T-helper 17 cell (primary cell): Measurements from ENCODE around the gene LPA. TPM values are rescaled to one million over a fixed set of nuclear protein-coding genes. Genes with fewer than 3 reads are reported as not detected.
A peak's percentile ranks its signal among the peaks of the same experiment; 100 is the strongest.
"Not testable (repeated sequence)": the region's sequence is repeated elsewhere in the genome, so short reads cannot be mapped to it uniquely, and the experiment has no call there.

Source experiments
- ATAC-seq: fragments of 150-1000 bp; cut with Tn5 transposase; 2 replicates; pipeline ENCODE4 v1.10.0; 2021; ENCODE audit warnings: mild to moderate bottlenecking, moderate library complexity
- DNase-seq, 3 donors: peaks; one replicate each; pipeline versions ENCODE4 v3.0.0 to v3.0.0-alpha.2; 2020 to 2021
- H3K9me3 ChIP-seq: one replicate; pipeline ENCODE4 v1.7.0; 2013; ENCODE audit warnings: low read length, mild to moderate bottlenecking; ENCODE audit not compliant: control insufficient read depth, poor library complexity, severe bottlenecking
- H3K27ac Mint-ChIP-seq: one replicate; pipeline ENCODE4 v1.8.0; 2022; ENCODE audit warnings: mild to moderate bottlenecking, moderate library complexity, mixed read lengths
- H3K27me3 Mint-ChIP-seq: one replicate; pipeline ENCODE4 v1.8.0; 2022; ENCODE audit warnings: mixed read lengths
- H3K36me3 Mint-ChIP-seq: one replicate; pipeline ENCODE4 v1.8.0; 2022; ENCODE audit warnings: low read depth, mixed read lengths
- H3K4me1 Mint-ChIP-seq: one replicate; pipeline ENCODE4 v1.8.0; 2022; ENCODE audit warnings: mild to moderate bottlenecking, mixed read lengths
- H3K4me3 Mint-ChIP-seq: one replicate; pipeline ENCODE4 v1.8.0; 2022; ENCODE audit warnings: mild to moderate bottlenecking, moderate library complexity, mixed read lengths
- total RNA-seq, 4 donors: library from RNA in 2 of 4; stranded (reverse) in 2 of 4; gene quantifications; one replicate each; pipeline ENCODE4 v1.2.3 and lab custom pipeline; 2022 to 2026

Gene LPA
- total RNA-seq, 2 donors from 2014 or later: not detected

DNA sequence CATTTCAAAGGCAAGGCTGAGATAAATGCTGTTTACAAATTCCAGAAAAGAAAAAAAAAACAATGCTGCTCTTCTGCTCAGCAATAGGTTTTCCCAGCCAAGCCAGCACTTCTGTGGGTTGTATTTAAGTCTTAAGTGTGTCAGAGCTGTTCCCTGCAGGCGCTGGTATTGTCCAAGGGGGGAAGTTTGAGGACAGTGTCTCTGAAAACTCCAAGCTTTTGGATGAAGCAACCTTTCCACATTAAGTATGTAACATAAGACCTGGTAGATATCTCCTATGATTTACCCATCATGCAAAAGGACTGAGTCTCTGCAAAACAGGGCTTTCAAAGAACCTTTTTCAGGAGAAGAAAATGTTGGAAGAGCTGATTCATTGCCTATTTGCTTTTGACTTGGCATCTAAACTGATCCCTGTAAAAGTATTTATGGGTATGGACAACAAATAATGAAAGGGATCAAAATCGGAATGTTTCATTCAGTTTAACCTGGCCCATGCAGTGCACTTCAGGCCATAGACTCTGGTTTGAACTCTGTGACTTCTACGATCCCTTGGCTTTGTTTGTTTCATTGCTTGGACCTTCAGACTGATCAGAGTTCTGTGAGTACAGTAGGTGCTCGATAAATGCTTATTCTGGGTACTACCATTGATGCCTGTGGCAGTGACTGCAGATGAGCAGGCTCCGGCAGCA, 21.8 kb upstream of the LPA start:
- H3K27ac Mint-ChIP-seq: no peak overlapping the region
- H3K4me3 Mint-ChIP-seq: no peak overlapping the region
- no peaks in the 10 kb centered on the region for H3K36me3 Mint-ChIP-seq
- H3K9me3 ChIP-seq: no peaks in the 10 kb centered on the region
- H3K27me3 Mint-ChIP-seq: peaks cover 17% of the 10 kb centered on the region
- ATAC-seq: no peak
- no peak for DNase-seq
- peaks cover 3% of the 10 kb centered on the region for H3K4me1 Mint-ChIP-seq

DNA sequence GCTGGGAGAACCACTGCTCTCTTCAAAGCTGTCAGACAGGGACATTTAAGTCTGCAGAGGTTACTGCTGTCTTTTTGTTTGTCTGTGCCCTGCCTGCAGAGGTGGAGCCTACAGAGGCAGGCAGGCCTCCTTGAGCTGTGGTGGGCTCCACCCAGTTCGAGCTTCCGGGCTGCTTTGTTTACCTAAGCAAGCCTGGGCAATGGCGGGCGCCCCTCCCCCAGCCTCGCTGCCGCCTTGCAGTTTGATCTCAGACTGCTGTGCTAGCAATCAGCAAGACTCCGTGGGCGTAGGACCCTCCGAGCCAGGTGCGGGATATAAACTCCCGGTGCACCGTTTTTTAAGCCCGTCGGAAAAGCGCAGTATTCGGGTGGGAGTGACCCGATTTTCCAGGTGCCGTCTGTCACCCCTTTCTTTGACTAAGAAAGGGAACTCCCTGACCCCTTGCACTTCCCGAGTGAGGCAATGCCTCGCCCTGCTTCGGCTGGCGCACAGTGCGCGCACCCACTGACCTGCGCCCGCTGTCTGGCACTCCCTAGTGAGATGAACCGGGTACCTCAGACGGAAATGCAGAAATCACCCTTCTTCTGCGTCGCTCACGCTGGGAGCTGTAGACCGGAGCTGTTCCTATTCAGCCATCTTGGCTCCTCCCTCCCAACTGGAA, 21.2 kb upstream of the LPA start:
- H3K27me3 Mint-ChIP-seq: peaks cover 17% of the 10 kb centered on the region
- DNase-seq, H3K4me3 Mint-ChIP-seq, ATAC-seq, H3K36me3 Mint-ChIP-seq, H3K9me3 ChIP-seq, H3K27ac Mint-ChIP-seq, H3K4me1 Mint-ChIP-seq: not testable (repeated sequence)

DNA sequence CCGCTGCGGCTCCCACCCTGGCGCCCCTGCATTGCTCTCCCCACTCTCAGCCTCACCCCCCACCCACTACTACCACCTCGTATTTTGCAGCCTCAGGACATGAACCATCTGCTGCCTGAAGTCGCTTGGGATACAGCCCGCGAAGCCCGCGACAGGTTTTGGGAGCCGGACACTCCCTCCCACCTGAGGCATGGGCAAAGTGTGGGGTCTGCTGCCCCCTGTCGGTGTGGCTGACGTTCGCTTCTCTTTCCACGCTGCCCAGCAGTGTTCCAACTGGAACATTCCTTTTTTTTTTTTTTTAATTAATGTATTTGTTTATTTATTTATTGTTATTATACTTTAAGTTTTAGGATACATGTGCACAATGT, 15.3 kb upstream of the LPA start:
- DNase-seq: no peak
- ATAC-seq: no peak
- no peaks in the 10 kb centered on the region for H3K4me1 Mint-ChIP-seq
- peaks cover 5% of the 10 kb centered on the region for H3K27me3 Mint-ChIP-seq
- no peaks in the 10 kb centered on the region for H3K36me3 Mint-ChIP-seq
- H3K4me3 Mint-ChIP-seq: no peak overlapping the region
- H3K27ac Mint-ChIP-seq: no peak overlapping the region
- H3K9me3 ChIP-seq: no peaks in the 10 kb centered on the region

DNA sequence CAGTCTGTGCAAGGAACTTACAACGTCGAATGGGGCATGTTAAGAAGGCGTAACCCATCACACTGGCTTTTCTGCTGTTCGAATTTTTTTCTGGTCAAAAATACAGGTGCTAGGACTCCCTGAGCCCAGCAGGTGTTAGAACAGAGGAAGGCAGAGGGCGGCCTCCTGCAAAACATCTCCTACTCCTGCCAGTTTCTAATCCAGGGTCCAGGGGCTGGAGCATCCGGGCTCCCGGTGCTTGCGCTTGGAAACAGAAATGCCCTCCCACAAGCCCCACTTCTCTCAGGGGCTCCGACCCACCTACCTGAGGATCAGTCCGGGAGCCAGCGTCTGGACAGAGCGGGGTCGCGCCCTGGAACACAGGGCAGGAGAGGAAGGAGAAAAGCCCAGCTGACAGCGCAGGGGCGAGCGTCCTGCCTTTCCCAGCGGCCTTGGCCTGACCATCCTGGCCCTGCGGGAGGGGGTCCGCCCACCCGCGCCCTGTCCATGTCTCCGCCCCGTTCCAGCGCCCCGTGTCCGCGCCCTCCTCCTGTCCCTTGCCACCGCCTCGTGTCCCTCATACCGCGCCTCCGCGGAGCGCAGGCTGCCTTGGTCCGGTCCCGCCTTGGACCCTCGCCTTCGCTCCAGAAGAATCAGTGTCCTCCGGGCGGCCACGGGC, 14.8 kb upstream of the LPA start:
- no peaks in the 10 kb centered on the region for H3K9me3 ChIP-seq
- no peak for ATAC-seq
- no peaks in the 10 kb centered on the region for H3K4me1 Mint-ChIP-seq
- no peak overlapping the region for H3K27ac Mint-ChIP-seq
- no peaks in the 10 kb centered on the region for H3K36me3 Mint-ChIP-seq
- no peak overlapping the region for H3K4me3 Mint-ChIP-seq
- peaks cover 5% of the 10 kb centered on the region for H3K27me3 Mint-ChIP-seq
- no peak for DNase-seq

DNA sequence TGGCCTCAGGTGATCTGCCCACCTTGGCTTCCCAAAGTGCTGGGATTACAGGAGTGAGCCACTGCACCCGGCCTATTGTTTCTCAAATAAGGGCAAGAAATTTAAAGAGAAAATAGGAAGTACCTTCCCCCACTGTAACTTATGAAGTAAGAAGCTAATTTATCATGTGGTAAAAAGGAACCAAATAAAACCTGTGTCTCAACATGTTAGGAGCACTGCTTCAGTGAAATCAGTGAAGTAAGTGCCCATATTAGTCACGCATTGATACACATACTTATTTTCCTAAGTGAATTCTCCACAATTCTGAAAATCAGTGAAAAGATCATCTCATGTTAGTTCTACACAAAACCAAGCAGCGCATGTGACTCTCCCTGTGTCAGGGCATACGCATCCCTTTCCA, 14.2 kb upstream of the LPA start:
- no peak for ATAC-seq
- no peak overlapping the region for H3K27ac Mint-ChIP-seq
- no peaks in the 10 kb centered on the region for H3K36me3 Mint-ChIP-seq
- no peak overlapping the region for H3K4me3 Mint-ChIP-seq
- peaks cover 5% of the 10 kb centered on the region for H3K27me3 Mint-ChIP-seq
- H3K4me1 Mint-ChIP-seq: no peaks in the 10 kb centered on the region
- no peaks in the 10 kb centered on the region for H3K9me3 ChIP-seq
- DNase-seq: no peak

DNA sequence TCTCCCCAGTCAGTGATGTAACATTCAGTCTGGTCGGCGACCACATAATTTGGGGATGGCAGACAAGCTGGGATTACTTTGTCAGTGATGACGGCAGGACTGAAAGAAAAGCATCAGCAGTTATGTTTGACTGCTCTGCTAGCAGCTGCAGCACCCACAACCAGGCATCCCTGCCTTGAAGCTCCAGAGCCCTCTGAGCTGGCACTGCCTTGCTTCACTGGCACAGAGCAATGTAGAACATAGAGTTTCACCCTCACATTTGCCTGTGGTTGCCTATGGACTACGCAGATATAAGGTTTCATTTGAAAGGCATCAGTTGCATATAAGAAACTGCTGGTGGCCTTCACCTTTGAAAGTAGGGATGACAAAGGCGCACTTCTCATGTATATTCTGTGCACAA, 12.3 kb upstream of the LPA start:
- not testable (repeated sequence) for DNase-seq, ATAC-seq, H3K4me3 Mint-ChIP-seq, H3K9me3 ChIP-seq, H3K4me1 Mint-ChIP-seq, H3K36me3 Mint-ChIP-seq, H3K27me3 Mint-ChIP-seq, H3K27ac Mint-ChIP-seq

DNA sequence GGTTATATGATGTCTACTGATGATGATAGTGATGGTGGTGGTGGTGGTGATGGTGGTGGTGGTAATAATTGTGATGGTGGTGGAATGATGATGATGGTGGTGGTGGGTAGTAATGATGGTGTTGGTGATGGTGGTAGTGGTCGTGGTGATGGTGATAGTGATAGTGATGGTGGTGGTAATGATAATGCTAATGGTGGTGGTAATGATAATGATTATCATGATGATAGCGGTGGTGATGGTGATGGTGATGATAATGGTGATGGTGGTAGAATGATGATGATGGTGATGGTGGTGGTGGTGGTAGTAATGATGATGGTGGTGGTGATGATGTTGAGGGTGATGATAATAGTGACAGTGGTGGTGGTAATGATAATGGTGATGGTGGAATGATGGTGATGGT, 4.5 kb upstream of the LPA start:
- Mint-ChIP-seq H3K27me3 (peaks cover 8% of the 10 kb centered on the region), H3K4me1 (no peaks in the 10 kb centered on the region), H3K27ac (no peak overlapping the region), H3K4me3 (no peak overlapping the region), H3K36me3 (no peaks in the 10 kb centered on the region)
- ATAC-seq (no peak), DNase-seq (no peak)
- peaks cover 3% of the 10 kb centered on the region for H3K9me3 ChIP-seq

DNA sequence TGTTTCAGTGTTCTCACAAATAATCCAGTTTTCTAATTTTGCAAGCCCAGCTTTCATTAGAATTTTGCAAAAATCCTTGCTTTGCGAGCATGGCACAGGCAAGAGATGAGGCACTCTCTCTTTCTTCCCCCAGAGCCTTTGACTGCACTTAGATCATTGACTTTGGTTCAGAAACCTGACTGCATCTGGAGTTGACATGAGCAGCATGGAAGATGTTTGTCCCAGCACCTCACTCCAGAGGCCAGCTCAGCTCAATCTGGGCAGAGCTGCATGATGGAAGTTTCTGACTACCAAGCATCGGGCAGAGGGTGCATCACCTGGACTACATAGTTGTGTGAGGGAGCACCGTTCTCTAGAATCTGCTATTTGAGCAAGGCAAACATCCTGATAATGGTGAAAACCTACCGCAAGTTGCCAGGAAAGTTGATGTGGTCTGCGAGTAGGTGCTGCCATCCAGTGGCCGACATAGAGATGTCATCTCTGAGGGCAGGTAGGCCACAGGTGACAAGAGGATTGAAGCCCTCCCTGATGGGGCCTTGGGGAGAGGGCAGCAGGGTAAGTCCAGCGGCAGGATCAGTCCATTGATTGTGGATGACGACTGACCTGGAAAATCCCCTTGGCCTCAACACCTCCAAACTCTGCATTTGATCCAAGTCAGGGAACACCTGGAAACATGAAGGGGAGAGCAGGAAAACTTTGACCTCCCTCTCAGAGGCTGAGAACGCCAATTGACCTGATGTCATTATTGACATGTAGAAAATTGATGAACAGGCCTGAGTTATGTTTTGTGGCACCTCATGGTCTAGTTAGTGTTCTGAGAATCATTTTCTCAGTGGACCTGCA, 3.8 kb upstream of the LPA start:
- H3K36me3 Mint-ChIP-seq: no peaks in the 10 kb centered on the region
- H3K27me3 Mint-ChIP-seq: peaks cover 16% of the 10 kb centered on the region
- ATAC-seq: peak; percentile 39
- peaks cover 3% of the 10 kb centered on the region for H3K9me3 ChIP-seq
- peak in 1 of 3 donors; percentile 9 for DNase-seq
- H3K4me3 Mint-ChIP-seq: no peak overlapping the region
- no peak overlapping the region for H3K27ac Mint-ChIP-seq
- H3K4me1 Mint-ChIP-seq: no peaks in the 10 kb centered on the region

DNA sequence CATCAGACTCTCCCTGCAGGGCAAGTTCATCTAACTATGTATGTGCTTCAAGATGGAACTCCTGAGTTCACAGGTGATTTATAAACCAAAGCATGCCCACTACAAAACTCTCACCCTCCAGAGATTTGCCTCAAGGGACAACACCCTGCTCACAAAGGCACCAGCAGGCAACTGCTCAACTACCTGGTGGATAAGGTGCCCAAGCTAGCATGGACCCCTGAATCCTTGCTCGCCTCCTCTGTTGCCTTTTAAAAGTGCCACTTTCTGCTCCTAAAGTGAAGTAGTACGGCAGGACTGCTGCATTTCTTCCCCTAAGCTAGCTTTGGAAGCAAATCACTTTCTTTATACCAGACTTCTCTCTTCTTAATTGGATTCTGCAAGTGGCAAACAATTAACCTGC, 1.2 kb downstream of the LPA start:
- DNase-seq (no peak), ATAC-seq (no peak)
- no peaks in the 10 kb centered on the region for H3K9me3 ChIP-seq
- H3K27me3 Mint-ChIP-seq: peaks cover 34% of the 10 kb centered on the region
- H3K4me3 Mint-ChIP-seq: no peak overlapping the region
- H3K36me3 Mint-ChIP-seq: no peaks in the 10 kb centered on the region
- H3K4me1 Mint-ChIP-seq: no peaks in the 10 kb centered on the region
- H3K27ac Mint-ChIP-seq: no peak overlapping the region

DNA sequence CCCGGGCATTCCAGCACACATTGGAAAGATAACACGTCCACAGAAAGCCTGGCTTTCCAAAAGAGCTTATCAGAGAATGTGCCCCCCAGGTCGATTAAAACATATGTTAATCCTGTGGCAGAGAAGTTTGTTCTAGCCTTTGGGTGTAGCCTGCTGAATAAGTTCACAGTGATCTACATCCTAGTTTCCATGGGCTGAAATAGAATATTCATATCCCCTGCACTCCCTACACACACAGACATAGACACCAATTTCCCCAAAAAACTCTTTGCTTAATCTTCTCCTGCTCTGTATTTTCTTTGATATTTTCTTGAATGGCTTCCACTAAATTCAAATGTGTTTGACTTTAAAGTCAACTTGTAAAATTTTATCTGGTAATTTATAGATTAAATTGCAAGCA, 1.6 kb downstream of the LPA start:
- no peaks in the 10 kb centered on the region for H3K9me3 ChIP-seq
- no peak for ATAC-seq
- DNase-seq: no peak
- Mint-ChIP-seq H3K4me3 (no peak overlapping the region), H3K4me1 (no peaks in the 10 kb centered on the region), H3K27me3 (peaks cover 34% of the 10 kb centered on the region), H3K36me3 (no peaks in the 10 kb centered on the region), H3K27ac (no peak overlapping the region)

DNA sequence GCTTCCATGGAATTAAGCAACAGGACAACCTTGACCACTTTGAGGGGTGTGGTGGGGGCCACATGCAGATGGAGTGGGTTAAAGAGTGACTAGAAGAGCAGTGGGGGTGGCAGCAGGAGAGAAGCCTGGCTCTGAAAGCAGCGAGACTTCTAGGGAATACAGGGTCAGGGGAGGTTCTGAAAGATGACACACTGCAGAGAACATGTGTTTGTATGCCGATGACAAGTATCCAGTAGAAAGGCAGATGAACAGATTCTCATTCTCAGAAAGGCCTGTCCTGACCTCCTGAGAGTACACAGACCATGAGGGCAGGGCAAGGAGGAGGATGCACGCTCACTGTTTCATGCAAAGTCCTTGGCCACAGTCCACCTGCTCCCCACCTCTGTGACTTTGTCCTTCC, 2.9 kb downstream of the LPA start:
- DNase-seq (no peak), ATAC-seq (no peak)
- no peak overlapping the region for H3K27ac Mint-ChIP-seq
- no peaks in the 10 kb centered on the region for H3K36me3 Mint-ChIP-seq
- H3K4me1 Mint-ChIP-seq: no peaks in the 10 kb centered on the region
- peaks cover 32% of the 10 kb centered on the region for H3K27me3 Mint-ChIP-seq
- no peak overlapping the region for H3K4me3 Mint-ChIP-seq
- H3K9me3 ChIP-seq: no peaks in the 10 kb centered on the region

DNA sequence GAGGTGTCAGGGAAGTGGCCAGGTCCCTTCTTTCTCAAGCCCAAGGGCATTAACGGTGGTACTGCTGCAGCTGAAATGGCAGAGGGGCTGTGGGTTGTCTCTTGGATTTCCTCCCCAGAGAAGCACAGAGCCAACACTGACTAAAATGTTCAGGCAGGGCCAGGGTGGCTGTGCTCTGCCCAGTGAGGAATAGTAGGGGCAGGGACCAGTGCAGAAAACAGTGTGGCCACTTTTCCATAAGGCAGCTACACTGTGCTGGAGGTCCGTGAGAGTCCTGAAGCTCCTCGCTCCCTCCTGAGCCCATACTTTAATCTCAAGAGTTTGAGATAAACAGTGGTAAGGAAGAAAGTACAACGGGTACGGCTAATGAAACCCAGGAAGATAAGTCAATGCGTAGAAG, 4.5 kb downstream of the LPA start:
- no peaks in the 10 kb centered on the region for H3K4me1 Mint-ChIP-seq
- H3K9me3 ChIP-seq: no peaks in the 10 kb centered on the region
- no peaks in the 10 kb centered on the region for H3K36me3 Mint-ChIP-seq
- H3K27ac Mint-ChIP-seq: no peak overlapping the region
- H3K27me3 Mint-ChIP-seq: peaks cover 27% of the 10 kb centered on the region
- DNase-seq: no peak
- ATAC-seq: no peak
- H3K4me3 Mint-ChIP-seq: no peak overlapping the region

DNA sequence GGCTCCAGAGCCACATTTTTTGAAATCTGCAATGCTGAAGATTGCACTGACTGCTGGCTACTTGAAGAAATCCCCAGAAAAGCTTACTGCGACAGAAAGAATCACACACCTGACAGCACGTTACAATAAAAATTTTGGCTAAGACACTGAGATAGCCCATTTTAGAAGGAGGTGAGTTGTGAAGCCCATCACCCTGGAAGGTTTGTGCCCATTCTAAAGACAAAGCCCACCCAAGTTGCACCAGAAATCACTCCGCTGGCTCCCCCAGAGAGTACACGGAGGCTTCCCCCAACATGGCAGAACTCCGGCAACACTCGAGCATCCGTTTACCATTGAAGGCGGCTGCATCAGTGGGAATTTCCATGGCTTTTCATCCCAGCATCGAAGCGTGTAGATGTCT, 29.4 kb downstream of the LPA start:
- no peak for DNase-seq
- no peak overlapping the region for H3K27ac Mint-ChIP-seq
- no peak for ATAC-seq
- no peaks in the 10 kb centered on the region for H3K27me3 Mint-ChIP-seq
- H3K4me3 Mint-ChIP-seq: no peak overlapping the region
- H3K4me1 Mint-ChIP-seq: no peaks in the 10 kb centered on the region
- no peaks in the 10 kb centered on the region for H3K9me3 ChIP-seq
- H3K36me3 Mint-ChIP-seq: no peaks in the 10 kb centered on the region
